ENCODE results near the gene MTX2.

DNA sequence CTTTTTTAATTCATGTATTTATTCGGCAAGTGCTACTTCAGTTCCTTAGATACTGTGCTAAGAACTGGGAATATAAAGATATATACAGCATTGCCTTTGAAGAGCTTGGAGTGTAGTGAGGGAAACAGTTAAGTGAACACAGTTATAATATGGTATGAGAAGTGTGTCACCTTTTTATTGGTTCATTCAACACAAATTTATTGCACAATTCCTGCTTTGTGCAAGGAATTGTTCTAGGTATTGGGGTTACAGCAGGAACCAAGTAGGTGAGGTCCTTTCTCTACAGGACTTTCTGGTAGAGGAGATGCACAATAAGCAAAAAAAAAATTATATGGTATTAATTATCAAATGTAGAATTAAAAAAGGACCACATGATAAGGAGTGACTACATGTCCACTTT, 65.5 kb downstream of the MTX2 start:
- TF ChIP-seq, protein P1, sequence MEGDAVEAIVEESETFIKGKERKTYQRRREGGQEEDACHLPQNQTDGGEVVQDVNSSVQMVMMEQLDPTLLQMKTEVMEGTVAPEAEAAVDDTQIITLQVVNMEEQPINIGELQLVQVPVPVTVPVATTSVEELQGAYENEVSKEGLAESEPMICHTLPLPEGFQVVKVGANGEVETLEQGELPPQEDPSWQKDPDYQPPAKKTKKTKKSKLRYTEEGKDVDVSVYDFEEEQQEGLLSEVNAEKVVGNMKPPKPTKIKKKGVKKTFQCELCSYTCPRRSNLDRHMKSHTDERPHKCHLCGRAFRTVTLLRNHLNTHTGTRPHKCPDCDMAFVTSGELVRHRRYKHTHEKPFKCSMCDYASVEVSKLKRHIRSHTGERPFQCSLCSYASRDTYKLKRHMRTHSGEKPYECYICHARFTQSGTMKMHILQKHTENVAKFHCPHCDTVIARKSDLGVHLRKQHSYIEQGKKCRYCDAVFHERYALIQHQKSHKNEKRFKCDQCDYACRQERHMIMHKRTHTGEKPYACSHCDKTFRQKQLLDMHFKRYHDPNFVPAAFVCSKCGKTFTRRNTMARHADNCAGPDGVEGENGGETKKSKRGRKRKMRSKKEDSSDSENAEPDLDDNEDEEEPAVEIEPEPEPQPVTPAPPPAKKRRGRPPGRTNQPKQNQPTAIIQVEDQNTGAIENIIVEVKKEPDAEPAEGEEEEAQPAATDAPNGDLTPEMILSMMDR (IDR thresholded peaks at IDR 0.05) = no peak
- TF ChIP-seq POLR2A (IDR thresholded peaks at IDR 0.05) = no peak

All from body of pancreas (tissue), 4 donors.